A549 (cell line): ENCODE measurements around the gene ADCY6. TPM values are rescaled to one million over a fixed set of nuclear protein-coding genes. Genes with fewer than 3 reads are reported as not detected.

Source experiments
- ATAC-seq, 2 experiments: fragments of 200-7000 bp in 1 of 2; fragments of >200 bp in 1 of 2; cut with Nextera tagmentation in 1 of 2; cut with Tn5 transposase in 1 of 2; 3 replicates each; pipeline versions ENCODE4 v1.8.0 to v1.9.1; 2018 to 2020; ENCODE audit warnings: mild to moderate bottlenecking in 1 of 2, moderate library complexity in 1 of 2
- CTCF ChIA-PET: fragments of 300-600 bp; sonication (Branson Sonifier 250); formaldehyde crosslinking; extraction: SDS; loops from one replicate; lab custom pipeline; 2021; ENCODE audit warnings: antibody characterized with exemption, inconsistent platforms; lab: Yijun Ruan, JAX
- POLR2A ChIA-PET: fragments of 350-600 bp; formaldehyde crosslinking; extraction: SDS; loops from one replicate; lab custom pipeline; 2021; ENCODE audit warnings: antibody characterized with exemption, inconsistent platforms; lab: Yijun Ruan, JAX
- DNase-seq, 2 experiments: peaks; one replicate each; pipeline versions ENCODE4 v3.0.0 to v3.0.0-alpha.2; 2011 to 2016; ENCODE audit warnings: low read depth in 1 of 2, low spot score in 1 of 2
- FAIRE-seq: peaks from 2 replicates; lab custom pipeline; 2011; peaks lifted over from hg19 to GRCh38; lab: Jason Lieb, UNC
- H3K27ac ChIP-seq, 2 experiments: fragments of >200 bp; sonication (Bioruptor Twin); formaldehyde crosslinking; 3 replicates each; pipeline ENCODE4 v1.5.1; 2016 to 2017
- H3K4me1 ChIP-seq: fragments of >200 bp; sonication (Bioruptor Twin); formaldehyde crosslinking; 3 replicates; pipeline ENCODE4 v1.6.1; 2016
- H3K4me2 ChIP-seq: fragments of >200 bp; sonication (Bioruptor Twin); formaldehyde crosslinking; 3 replicates; pipeline ENCODE4 v1.6.1; 2016
- H3K4me3 ChIP-seq: fragments of >200 bp; sonication (Bioruptor Twin); formaldehyde crosslinking; 3 replicates; pipeline ENCODE4 v1.5.1; 2016
- H3K9me3 ChIP-seq: fragments of >200 bp; sonication (Bioruptor Twin); formaldehyde crosslinking; 3 replicates; pipeline ENCODE4 v1.6.1; 2016
- ATOH8 ChIP-seq: fragments of 250-450 bp; sonication (Bioruptor Pico); IDR thresholded peaks from 2 replicates; pipeline ENCODE4 v1.5.0; 2020; ENCODE audit warnings: low read depth, mild to moderate bottlenecking, moderate library complexity
- BCL3 ChIP-seq: fragments of >200 bp; sonication (Bioruptor Twin); formaldehyde crosslinking; IDR thresholded peaks from 3 replicates; pipeline ENCODE4 v1.6.1; 2016
- CBX2 ChIP-seq: fragments of 200-600 bp; sonication (generic); IDR thresholded peaks from 2 replicates; pipeline ENCODE4 v1.6.1; 2016; ENCODE audit warnings: low read depth, mild to moderate bottlenecking, borderline replicate concordance
- CBX8 ChIP-seq: fragments of 200-600 bp; sonication (generic); IDR thresholded peaks from 2 replicates; pipeline ENCODE4 v1.6.1; 2016
- CHD4 ChIP-seq: fragments of 200-600 bp; sonication (generic); IDR thresholded peaks from 2 replicates; pipeline ENCODE4 v1.6.1; 2016; ENCODE audit warnings: antibody characterized with exemption, mild to moderate bottlenecking, borderline replicate concordance
- E2F6 ChIP-seq: IDR thresholded peaks from 2 replicates; pipeline ENCODE4 v1.6.1; 2012; ENCODE audit warnings: low read depth, borderline replicate concordance
- EHF ChIP-seq: fragments of 250-450 bp; sonication (Bioruptor Pico); IDR thresholded peaks from 2 replicates; pipeline ENCODE4 v1.5.0; 2020; ENCODE audit warnings: mild to moderate bottlenecking
- EHMT2 ChIP-seq: fragments of 200-600 bp; sonication (generic); IDR thresholded peaks from 2 replicates; pipeline ENCODE4 v1.6.1; 2016; ENCODE audit warnings: antibody characterized with exemption, low read depth, mild to moderate bottlenecking, moderate library complexity
- EP300 ChIP-seq, 2 experiments: fragments of >200 bp; sonication (Bioruptor Twin); formaldehyde crosslinking; IDR thresholded peaks; 2 replicates in 1 of 2; 3 replicates in 1 of 2; pipeline ENCODE4 v1.6.1; 2016 to 2017
- ESRRA ChIP-seq: fragments of 150-350 bp; IDR thresholded peaks from 2 replicates; pipeline ENCODE4 v1.6.1; 2014; ENCODE audit warnings: mild to moderate bottlenecking, low read length, borderline replicate concordance
- FOSL2 ChIP-seq, 2 experiments: fragments of 450-650 bp in 1 of 2; fragments of >200 bp in 1 of 2; sonication (Bioruptor Twin) in 1 of 2; formaldehyde crosslinking; IDR thresholded peaks; 2 replicates each; pipeline versions ENCODE4 v1.5.0 to v1.6.1; 2016 to 2020; ENCODE audit warnings: mild to moderate bottlenecking in 1 of 2, moderate library complexity in 1 of 2
- FOXS1 ChIP-seq: fragments of 250-450 bp; sonication (Bioruptor Pico); IDR thresholded peaks from 2 replicates; pipeline ENCODE4 v1.5.0; 2020; ENCODE audit warnings: mild to moderate bottlenecking, moderate library complexity
- HDAC2 ChIP-seq: fragments of 200-600 bp; sonication (generic); IDR thresholded peaks from 2 replicates; pipeline ENCODE4 v1.6.1; 2016
- HMGXB4 ChIP-seq: fragments of 250-450 bp; sonication (Bioruptor Pico); IDR thresholded peaks from 2 replicates; pipeline ENCODE4 v1.5.0; 2021; ENCODE audit warnings: mild to moderate bottlenecking, moderate library complexity, borderline replicate concordance
- HOXA7 ChIP-seq: fragments of 250-450 bp; sonication (Bioruptor Pico); IDR thresholded peaks from 2 replicates; pipeline ENCODE4 v1.5.0; 2020; ENCODE audit warnings: mild to moderate bottlenecking, moderate library complexity
- HOXB5 ChIP-seq: fragments of 250-450 bp; sonication (Bioruptor Pico); IDR thresholded peaks from 2 replicates; pipeline ENCODE4 v1.5.0; 2020; ENCODE audit warnings: mild to moderate bottlenecking, moderate library complexity
- JUNB ChIP-seq: fragments of >200 bp; sonication (Bioruptor Twin); formaldehyde crosslinking; IDR thresholded peaks from 2 replicates; pipeline ENCODE4 v1.6.1; 2016
- KDM1A ChIP-seq: fragments of 200-600 bp; sonication (generic); IDR thresholded peaks from 2 replicates; pipeline ENCODE4 v1.6.1; 2016; ENCODE audit warnings: low read depth, mild to moderate bottlenecking
- MAFK ChIP-seq: fragments of 450-650 bp; IDR thresholded peaks from 2 replicates; pipeline ENCODE4 v1.6.1; 2014; ENCODE audit not compliant: partially characterized antibody
- NFE2L2 ChIP-seq: fragments of 150-350 bp; conservative IDR thresholded peaks from 2 replicates; pipeline ENCODE4 v1.6.1; 2014; ENCODE audit warnings: low read length
- NPAS2 ChIP-seq: fragments of 250-450 bp; sonication (Bioruptor Pico); IDR thresholded peaks from 2 replicates; pipeline ENCODE4 v1.8.0; 2022; ENCODE audit warnings: mild to moderate bottlenecking, moderate library complexity, borderline replicate concordance
- PHF8 ChIP-seq: fragments of 200-600 bp; sonication (generic); IDR thresholded peaks from 2 replicates; pipeline ENCODE4 v1.6.1; 2016; ENCODE audit warnings: low read depth, mild to moderate bottlenecking, antibody characterized with exemption, moderate library complexity, borderline replicate concordance
- POLR2AphosphoS2 ChIP-seq: conservative IDR thresholded peaks from 2 replicates; pipeline ENCODE4 v1.6.1; 2012; ENCODE audit warnings: low read length, improper control_type of control experiment, inconsistent platforms
- RAD21 ChIP-seq, 2 experiments: fragments of >200 bp in 1 of 2; sonication (Bioruptor Twin) in 1 of 2; formaldehyde crosslinking in 1 of 2; IDR thresholded peaks in 1 of 2; conservative IDR thresholded peaks in 1 of 2; 2 replicates in 1 of 2; 3 replicates in 1 of 2; pipeline ENCODE4 v1.6.1; 2012 to 2018; ENCODE audit warnings: inconsistent platforms in 1 of 2
- RARB ChIP-seq: fragments of 250-450 bp; sonication (Bioruptor Pico); IDR thresholded peaks from 2 replicates; pipeline ENCODE4 v1.8.0; 2021; ENCODE audit warnings: mild to moderate bottlenecking, moderate library complexity
- RCOR1 ChIP-seq: fragments of 150-350 bp; IDR thresholded peaks from 2 replicates; pipeline ENCODE4 v1.6.1; 2014; ENCODE audit warnings: antibody characterized with exemption, low read length, low read depth
- RFX5 ChIP-seq: fragments of 450-650 bp; IDR thresholded peaks from 2 replicates; pipeline ENCODE4 v1.7.1; 2014; ENCODE audit warnings: antibody characterized with exemption, mild to moderate bottlenecking, moderate library complexity
- SMC3 ChIP-seq: fragments of >200 bp; sonication (Bioruptor Twin); formaldehyde crosslinking; IDR thresholded peaks from 3 replicates; pipeline ENCODE4 v1.6.1; 2018; ENCODE audit warnings: inconsistent platforms
- SREBF2 ChIP-seq: fragments of 450-650 bp; IDR thresholded peaks from 2 replicates; pipeline ENCODE4 v1.6.1; 2014; ENCODE audit warnings: mild to moderate bottlenecking, moderate library complexity
- TFCP2L1 ChIP-seq: fragments of 250-450 bp; sonication (Bioruptor Pico); IDR thresholded peaks from 2 replicates; pipeline ENCODE4 v1.5.0; 2021; ENCODE audit warnings: mild to moderate bottlenecking
- ZNF302 ChIP-seq: fragments of 250-450 bp; sonication (Bioruptor Pico); IDR thresholded peaks from 2 replicates; pipeline ENCODE4 v1.9.0; 2021; ENCODE audit warnings: inconsistent platforms, mild to moderate bottlenecking, moderate library complexity
- WGBS: methylation state at CpG from one replicate; pipeline ENCODE4 v1.1.6; 2017; ENCODE audit errors: missing lambda C conversion rate; 5-methylcytosine and 5-hydroxymethylcytosine counted together
- polyA plus RNA-seq, 4 experiments: library from polyadenylated mRNA; depleted of rRNA in 3 of 4; stranded (reverse); fragments of >200 nt; fragmentation: RNase III in 1 of 4; extraction: RNeasy Plus Mini Kit Qiagen cat#74134 plus additional on column Dnase treatment in 1 of 4; gene quantifications; 2 replicates in 3 of 4; 3 replicates in 1 of 4; pipeline ENCODE4 v1.2.3, GENCODE V29; 2011 to 2017
- TF ChIP-seq, protein P1 (sequence below): IDR thresholded peaks from 2 replicates; pipeline ENCODE4 v1.6.1; 2012

The ADCY6 gene
- polyA plus RNA-seq, 2 of the 4 experiments (the other 2 are of a cell fraction): 16.3 to 20.8 TPM

- 0 out of 2 replicates have a peak, but pooled peaks have one; percentile 8 for TF ChIP-seq HOXB5 (CRISPR knock-in tag)
- no peak for TF ChIP-seq NPAS2 (CRISPR knock-in tag)
Observed at GRCh38 chr12:48717252-48717695, 71.6 kb downstream of the ADCY6 start (continued).

DNA sequence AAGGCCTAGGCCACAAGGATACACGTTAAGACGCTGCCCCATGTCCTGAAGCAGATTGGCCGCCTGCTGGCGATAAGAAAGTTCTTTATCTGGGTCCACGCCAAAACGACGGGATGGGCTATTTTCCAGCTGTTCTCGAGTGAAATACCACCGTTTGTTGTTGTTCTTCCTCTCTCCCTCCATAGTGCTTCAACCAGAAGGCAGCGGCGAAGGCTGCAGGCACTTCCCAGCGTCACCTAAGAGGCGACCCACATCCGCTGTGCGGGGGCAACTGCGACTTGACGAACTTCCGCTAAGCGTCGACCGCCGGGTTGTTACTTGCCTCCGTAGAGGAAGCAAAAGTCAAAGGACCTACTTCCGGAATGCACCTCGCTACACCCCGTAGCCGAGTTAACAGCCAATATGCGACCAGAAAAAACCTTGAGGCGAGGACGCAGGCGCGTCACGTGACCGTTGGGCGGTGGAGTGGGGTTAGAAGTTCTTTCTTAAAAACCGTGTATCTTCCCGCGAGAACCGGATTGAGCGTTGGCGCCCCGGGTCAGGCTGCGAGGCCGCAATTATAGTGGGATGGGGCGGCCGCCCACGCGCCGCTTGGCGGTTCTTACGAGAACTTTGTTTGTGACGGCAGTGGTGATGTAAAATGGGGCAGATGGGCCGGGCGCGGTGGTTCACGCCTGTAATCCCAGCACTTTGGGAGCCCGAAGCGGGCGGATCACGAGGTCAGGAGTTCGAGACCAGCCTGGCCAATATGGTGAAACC is 72.2 kb downstream of the ADCY6 start, which contains the start of gene CCNT1:
Gene CCNT1, minus strand, starts transcription at position 215 of the 759 bp plus-strand sequence. Its CDS starts 32 bp downstream, at position 183.
- peaks cover 18% of the 10 kb centered on the region for H3K4me1 ChIP-seq
- peaks cover 19% of the 10 kb centered on the region for H3K9me3 ChIP-seq
- POLR2A ChIA-PET: interaction anchor here (0.5 to 1.0 kb wide), 2 partner anchors 9 to 37 kb away, joined by 3 to 5 read pairs; no protein-coding TSS in a partner anchor
- ATAC-seq (peak; percentile 98 to 99), DNase-seq (peak; percentile 100), FAIRE-seq (peak; percentile 78)
- peak within 1 kb of the TSS; percentile 93 for H3K27ac ChIP-seq
- CTCF ChIA-PET: interaction anchor here (1.0 to 1.5 kb wide), 4 partner anchors 31 to 174 kb away, joined by 3 to 4 read pairs (median 4); no protein-coding TSS in a partner anchor
- peak within 1 kb of the TSS; percentile 91 for H3K4me2 ChIP-seq
- 2% methylated on average over 58 of the region's 61 CpGs for WGBS
- peak within 1 kb of the TSS; percentile 72 for H3K4me3 ChIP-seq
- TF ChIP-seq RCOR1: no peak
- TF ChIP-seq RARB (CRISPR knock-in tag): peak; percentile 52; the same call in 1 of the 2 replicates
- no peak for TF ChIP-seq ZNF302 (CRISPR knock-in tag)
- TF ChIP-seq RAD21 (conservative IDR thresholded peaks at IDR 0.05 in 1 of 2, IDR thresholded peaks at IDR 0.05 in 1 of 2): no peak
- no peak for TF ChIP-seq EHF (CRISPR knock-in tag)
- TF ChIP-seq ESRRA: no peak
- 0 out of 2 replicates have a peak, but pooled peaks have one; percentile 22 for TF ChIP-seq FOXS1 (CRISPR knock-in tag)
- TF ChIP-seq POLR2AphosphoS2: no peak
- TF ChIP-seq PHF8: peak; percentile 88
- no peak for TF ChIP-seq CHD4
- no peak for TF ChIP-seq HDAC2
- TF ChIP-seq, protein P1, sequence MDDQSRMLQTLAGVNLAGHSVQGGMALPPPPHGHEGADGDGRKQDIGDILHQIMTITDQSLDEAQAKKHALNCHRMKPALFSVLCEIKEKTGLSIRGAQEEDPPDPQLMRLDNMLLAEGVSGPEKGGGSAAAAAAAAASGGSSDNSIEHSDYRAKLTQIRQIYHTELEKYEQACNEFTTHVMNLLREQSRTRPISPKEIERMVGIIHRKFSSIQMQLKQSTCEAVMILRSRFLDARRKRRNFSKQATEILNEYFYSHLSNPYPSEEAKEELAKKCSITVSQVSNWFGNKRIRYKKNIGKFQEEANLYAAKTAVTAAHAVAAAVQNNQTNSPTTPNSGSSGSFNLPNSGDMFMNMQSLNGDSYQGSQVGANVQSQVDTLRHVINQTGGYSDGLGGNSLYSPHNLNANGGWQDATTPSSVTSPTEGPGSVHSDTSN: 0 out of 2 replicates have a peak, but pooled peaks have one; percentile 17
- TF ChIP-seq ATOH8 (CRISPR knock-in tag): peak; percentile 74; the same call in 1 of the 2 replicates
- no peak for TF ChIP-seq SMC3
- no peak for TF ChIP-seq NFE2L2
- TF ChIP-seq CBX2: no peak
- TF ChIP-seq JUNB: no peak
- no peak for TF ChIP-seq TFCP2L1 (CRISPR knock-in tag)
- no peak for TF ChIP-seq RFX5
- TF ChIP-seq FOSL2 (IDR thresholded peaks at IDR 0.05): no peak
- no peak; the same call in 1 of the 2 replicates for TF ChIP-seq FOSL2 (CRISPR knock-in tag; IDR thresholded peaks at IDR 0.05)
- TF ChIP-seq HOXA7 (CRISPR knock-in tag): no peak
- peak; percentile 91 for TF ChIP-seq E2F6
- peak; percentile 56; the same call in 1 of the 2 replicates for TF ChIP-seq HOXB5 (CRISPR knock-in tag)
- 0 out of 3 replicates have a peak, but pooled peaks have one; percentile 38 for TF ChIP-seq BCL3
- TF ChIP-seq CBX8: no peak
- no peak for TF ChIP-seq EP300 (IDR thresholded peaks at IDR 0.05)
- no peak for TF ChIP-seq KDM1A
- no peak for TF ChIP-seq NPAS2 (CRISPR knock-in tag)
- no peak for TF ChIP-seq HMGXB4 (CRISPR knock-in tag)
- TF ChIP-seq MAFK: no peak
- no peak for TF ChIP-seq SREBF2
- TF ChIP-seq EHMT2: no peak
